PC-3 (cell line): ENCODE results near the gene MOB2. TPM values are rescaled to one million over a fixed set of nuclear protein-coding genes. Genes with fewer than 3 reads are reported as not detected.

ENCODE experiments used
- ATAC-seq: fragments of 200-7000 bp; cut with Tn5 transposase; 2 replicates; pipeline ENCODE4 v1.9.1; 2020; ENCODE audit warnings: mild to moderate bottlenecking, moderate library complexity
- BruUV-seq: library from RNA; stranded (reverse); fragments of 400-500 nt; replicated peaks from 2 replicates; lab custom pipeline; 2021; lab: Mats Ljungman, UMichigan
- CTCF ChIA-PET: fragments of 300-600 bp; sonication (Branson Sonifier 250); formaldehyde crosslinking; loops from one replicate; lab custom pipeline; 2022; ENCODE audit warnings: antibody characterized with exemption; lab: Charles Lee
- POLR2A ChIA-PET: fragments of 300-600 bp; sonication (Branson Sonifier 250); formaldehyde crosslinking; loops from one replicate; lab custom pipeline; 2022; ENCODE audit warnings: antibody characterized with exemption; ENCODE audit not compliant: unreplicated experiment; lab: Charles Lee
- DNase-seq: peaks from one replicate; pipeline ENCODE4 v3.0.0-alpha.2; 2015
- H2AFZ ChIP-seq: fragments of 300-600 bp; sonication (generic); 2 replicates; pipeline ENCODE4 v1.6.0; 2016; ENCODE audit warnings: antibody characterized with exemption, low read length
- H3F3A ChIP-seq: fragments of 300-600 bp; sonication (generic); one replicate; pipeline ENCODE4 v1.6.0; 2017; ENCODE audit warnings: antibody characterized with exemption, low read length, control low read depth, mild to moderate bottlenecking; ENCODE audit not compliant: unreplicated experiment
- H3K27ac ChIP-seq: fragments of 300-600 bp; sonication (generic); 2 replicates; pipeline ENCODE4 v1.5.1; 2016; ENCODE audit warnings: mild to moderate bottlenecking, low read length
- H3K27me3 ChIP-seq: fragments of 300-600 bp; sonication (generic); 2 replicates; pipeline ENCODE4 v1.6.1; 2016; ENCODE audit warnings: low read length, mixed read lengths
- H3K36me3 ChIP-seq: fragments of 300-600 bp; sonication (generic); 2 replicates; pipeline ENCODE4 v1.6.1; 2016; ENCODE audit warnings: low read depth, mixed run types, low read length, mixed read lengths
- H3K4me1 ChIP-seq: fragments of 300-600 bp; sonication (generic); 2 replicates; pipeline ENCODE4 v1.5.1; 2016; ENCODE audit warnings: low read length; ENCODE audit not compliant: insufficient read depth
- H3K4me2 ChIP-seq: fragments of 300-600 bp; sonication (generic); 2 replicates; pipeline ENCODE4 v1.6.0; 2016; ENCODE audit warnings: low read length
- H3K4me3 ChIP-seq: fragments of 300-600 bp; sonication (generic); 2 replicates; pipeline ENCODE4 v1.5.1; 2016; ENCODE audit warnings: mild to moderate bottlenecking, low read length, mixed read lengths
- H3K79me2 ChIP-seq: fragments of 300-600 bp; sonication (generic); 2 replicates; pipeline ENCODE4 v1.6.1; 2017; ENCODE audit warnings: low read length, mixed read lengths
- H3K9ac ChIP-seq: fragments of 300-600 bp; sonication (generic); 2 replicates; pipeline ENCODE4 v1.6.0; 2016; ENCODE audit warnings: mild to moderate bottlenecking, low read length
- H3K9me2 ChIP-seq: fragments of 300-600 bp; sonication (generic); replicated peaks from 2 replicates; pipeline ENCODE4 v1.6.1; 2016; ENCODE audit warnings: mixed run types, low read length, mixed read lengths
- H3K9me3 ChIP-seq: fragments of 300-600 bp; sonication (generic); 2 replicates; pipeline ENCODE4 v1.6.1; 2016; ENCODE audit warnings: low read length, mixed read lengths
- H4K20me1 ChIP-seq: fragments of 300-600 bp; sonication (generic); 2 replicates; pipeline ENCODE4 v1.6.1; 2016; ENCODE audit warnings: low read length, mixed read lengths
- EZH2 ChIP-seq: fragments of 300-600 bp; sonication (generic); IDR thresholded peaks from one replicate; pipeline ENCODE4 v1.6.1; 2017; ENCODE audit warnings: antibody characterized with exemption, mild to moderate bottlenecking, low read length; ENCODE audit not compliant: unreplicated experiment
- EZH2phosphoT487 ChIP-seq: fragments of 300-600 bp; sonication (generic); IDR thresholded peaks from 2 replicates; pipeline ENCODE4 v1.6.1; 2018; ENCODE audit warnings: mild to moderate bottlenecking, antibody characterized with exemption, low read length, borderline replicate concordance
- intact Hi-C: fragments of 100-400 bp; cut with micrococcal nuclease; formaldehyde crosslinking; loops from 2 replicates; pipeline ENCODE4 v1.9.0; 2023
- total RNA-seq: library from RNA; depleted of rRNA; stranded (reverse); fragments of >200 nt; gene quantifications from 2 replicates; pipeline ENCODE4 v1.2.3, GENCODE V29; 2014
- TF ChIP-seq, protein P1 (sequence below): fragments of 300-600 bp; sonication (generic); conservative IDR thresholded peaks from 2 replicates; pipeline ENCODE4 v1.5.1; 2017; ENCODE audit warnings: antibody characterized with exemption, low read depth, mild to moderate bottlenecking, low read length

The MOB2 gene
- total RNA-seq, 1 experiment from 2014 or later: 31.0 TPM

DNA sequence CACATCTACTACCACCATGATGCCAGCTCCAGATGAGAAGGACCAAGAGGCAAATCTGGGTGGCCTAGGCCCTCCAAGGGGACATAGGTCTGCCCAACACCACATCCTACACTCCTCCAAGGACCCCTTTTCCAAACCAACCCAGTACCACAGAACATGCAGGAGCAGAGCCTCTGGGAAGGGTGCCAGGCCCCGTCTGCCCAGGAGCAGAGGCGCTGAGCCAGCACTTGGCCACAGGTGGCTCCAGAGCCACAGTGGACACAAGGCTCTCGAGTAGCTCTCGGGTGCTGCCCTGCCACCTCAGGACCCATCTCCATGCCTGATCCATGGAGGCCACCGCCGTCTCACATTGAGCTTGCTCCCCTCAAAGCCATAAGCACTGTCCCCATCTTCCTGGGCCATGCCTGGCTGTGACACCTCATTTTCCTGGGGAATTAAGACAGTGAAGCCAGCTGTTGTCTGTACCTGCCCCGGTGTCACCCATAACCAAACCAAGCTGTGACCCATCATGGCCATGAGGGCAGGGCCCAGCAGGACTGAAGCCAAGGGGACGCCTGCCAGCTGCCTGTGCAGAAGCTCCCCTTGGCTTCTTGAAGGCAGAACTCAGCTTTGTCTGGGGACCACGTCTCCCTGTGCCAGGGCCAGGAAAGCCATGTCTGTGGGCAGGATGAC lies 7.4 kb downstream of the MOB2 start:
- intact Hi-C loops: no loop called here
- Histone ChIP-seq H3K9ac (no peak overlapping the region), H3K4me2 (no peak overlapping the region), H3F3A (no peaks in the 10 kb centered on the region), H3K36me3 (0 out of 2 replicates have a peak, but pooled peaks cover 4% of the 10 kb centered on the region), H3K9me3 (no peaks in the 10 kb centered on the region), H3K9me2 (no peaks in the 10 kb centered on the region), H4K20me1 (no peaks in the 10 kb centered on the region), H2AFZ (no peak overlapping the region), H3K27ac (no peak overlapping the region), H3K4me1 (no peaks in the 10 kb centered on the region), H3K4me3 (no peak overlapping the region), H3K79me2 (no peaks in the 10 kb centered on the region), H3K27me3 (no peaks in the 10 kb centered on the region)
- CTCF ChIA-PET: no interaction called here
- DNase-seq: no peak
- no peak for ATAC-seq
- POLR2A ChIA-PET: no interaction called here
- no TSS peak for BruUV-seq
- no peak for TF ChIP-seq EZH2
- TF ChIP-seq, protein P1, sequence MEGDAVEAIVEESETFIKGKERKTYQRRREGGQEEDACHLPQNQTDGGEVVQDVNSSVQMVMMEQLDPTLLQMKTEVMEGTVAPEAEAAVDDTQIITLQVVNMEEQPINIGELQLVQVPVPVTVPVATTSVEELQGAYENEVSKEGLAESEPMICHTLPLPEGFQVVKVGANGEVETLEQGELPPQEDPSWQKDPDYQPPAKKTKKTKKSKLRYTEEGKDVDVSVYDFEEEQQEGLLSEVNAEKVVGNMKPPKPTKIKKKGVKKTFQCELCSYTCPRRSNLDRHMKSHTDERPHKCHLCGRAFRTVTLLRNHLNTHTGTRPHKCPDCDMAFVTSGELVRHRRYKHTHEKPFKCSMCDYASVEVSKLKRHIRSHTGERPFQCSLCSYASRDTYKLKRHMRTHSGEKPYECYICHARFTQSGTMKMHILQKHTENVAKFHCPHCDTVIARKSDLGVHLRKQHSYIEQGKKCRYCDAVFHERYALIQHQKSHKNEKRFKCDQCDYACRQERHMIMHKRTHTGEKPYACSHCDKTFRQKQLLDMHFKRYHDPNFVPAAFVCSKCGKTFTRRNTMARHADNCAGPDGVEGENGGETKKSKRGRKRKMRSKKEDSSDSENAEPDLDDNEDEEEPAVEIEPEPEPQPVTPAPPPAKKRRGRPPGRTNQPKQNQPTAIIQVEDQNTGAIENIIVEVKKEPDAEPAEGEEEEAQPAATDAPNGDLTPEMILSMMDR: no peak
- no peak for TF ChIP-seq EZH2phosphoT487

DNA sequence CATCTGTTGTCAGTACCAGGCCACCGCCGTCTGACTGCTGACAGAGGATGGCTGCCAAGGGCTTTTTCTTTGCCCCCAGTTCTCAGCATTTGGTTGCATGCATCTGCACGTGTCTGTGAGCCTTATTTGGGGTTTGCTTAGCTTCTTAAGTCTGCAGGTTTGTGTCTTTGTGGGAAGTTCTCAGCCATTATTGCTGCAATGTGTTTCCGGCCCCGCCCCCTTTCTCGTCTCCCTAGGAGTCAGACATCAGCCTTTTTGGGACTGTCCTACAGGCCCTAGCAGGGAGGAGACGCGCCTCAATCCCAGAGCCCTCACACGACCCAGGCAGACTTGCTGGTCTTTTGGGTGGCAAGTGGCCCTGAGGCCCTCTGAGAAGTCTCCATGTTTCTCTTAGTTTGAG lies 8.0 kb downstream of the MOB2 start:
- H3K36me3 ChIP-seq: 0 out of 2 replicates have a peak, but pooled peaks cover 4% of the 10 kb centered on the region
- no peaks in the 10 kb centered on the region for H3K4me1 ChIP-seq
- POLR2A ChIA-PET: no interaction called here
- H4K20me1 ChIP-seq: no peaks in the 10 kb centered on the region
- H3K9me3 ChIP-seq: no peaks in the 10 kb centered on the region
- H3K79me2 ChIP-seq: no peaks in the 10 kb centered on the region
- no TSS peak for BruUV-seq
- no peaks in the 10 kb centered on the region for H3K9me2 ChIP-seq
- CTCF ChIA-PET: no interaction called here
- H2AFZ ChIP-seq: no peak overlapping the region
- no peak overlapping the region for H3K9ac ChIP-seq
- no peak overlapping the region for H3K4me2 ChIP-seq
- H3K27me3 ChIP-seq: no peaks in the 10 kb centered on the region
- no peak for ATAC-seq
- intact Hi-C loops: no loop called here
- H3K4me3 ChIP-seq: no peak overlapping the region
- TF ChIP-seq EZH2phosphoT487: no peak
- TF ChIP-seq EZH2: no peak
- TF ChIP-seq, protein P1: no peak
- no peaks in the 10 kb centered on the region for H3F3A ChIP-seq
- H3K27ac ChIP-seq: no peak overlapping the region
- no peak for DNase-seq

DNA sequence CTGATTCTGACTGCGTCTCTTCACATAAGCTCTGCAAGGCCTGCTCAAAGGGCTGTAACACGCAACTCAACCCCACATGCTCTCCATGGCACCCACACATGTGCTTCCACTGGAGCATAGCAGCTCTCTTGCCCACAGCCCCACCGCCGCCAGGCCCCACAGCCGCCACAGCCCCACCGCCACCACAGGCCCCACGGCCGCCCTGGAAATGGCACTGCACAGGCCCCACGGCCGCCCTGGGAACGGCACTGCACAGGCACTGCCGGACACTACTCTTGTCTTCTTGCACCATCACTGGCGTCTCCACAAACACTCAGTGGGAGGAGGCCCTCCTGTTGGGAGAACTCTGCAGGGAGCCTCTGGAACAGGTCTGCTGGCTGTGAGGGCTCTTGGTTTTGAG lies 8.6 kb downstream of the MOB2 start:
- Histone ChIP-seq H4K20me1 (no peaks in the 10 kb centered on the region), H2AFZ (no peak overlapping the region), H3K27me3 (no peaks in the 10 kb centered on the region), H3K4me2 (no peak overlapping the region), H3K9me2 (no peaks in the 10 kb centered on the region), H3K79me2 (no peaks in the 10 kb centered on the region), H3K9ac (no peak overlapping the region), H3K4me3 (no peak overlapping the region), H3F3A (no peaks in the 10 kb centered on the region), H3K27ac (no peak overlapping the region), H3K9me3 (no peaks in the 10 kb centered on the region), H3K4me1 (no peaks in the 10 kb centered on the region), H3K36me3 (0 out of 2 replicates have a peak, but pooled peaks cover 4% of the 10 kb centered on the region)
- no TSS peak for BruUV-seq
- POLR2A ChIA-PET: no interaction called here
- TF ChIP-seq EZH2 (no peak), EZH2phosphoT487 (no peak)
- TF ChIP-seq, protein P1: no peak
- no peak for ATAC-seq
- CTCF ChIA-PET: no interaction called here
- intact Hi-C loops: no loop called here
- DNase-seq: no peak
